ENCODE data around the gene GCNT2.
"Not testable (repeated sequence)": the region's sequence is repeated elsewhere in the genome, so short reads cannot be mapped to it uniquely, and the experiment has no call there.

Gene GCNT2

GRCh38 chr6:10660431-10661191 is 139.5 kb downstream of the GCNT2 start:
- not testable (repeated sequence) for DNase-seq (ENCODE audit: low read depth in 2 of 2)

- no peak for DNase-seq (ENCODE audit: low read depth in 2 of 2)
These were observed 141.1 kb downstream of the GCNT2 start for GRCh38 chr6:10662207-10662606.

- no peak for DNase-seq (ENCODE audit: low read depth in 2 of 2)
These were observed 141.6 kb downstream of the GCNT2 start for GRCh38 chr6:10662742-10663141.

- DNase-seq (ENCODE audit: low read depth in 2 of 2) = not testable (repeated sequence)
These were observed 144.4 kb downstream of the GCNT2 start for GRCh38 chr6:10665595-10665994.

DNA sequence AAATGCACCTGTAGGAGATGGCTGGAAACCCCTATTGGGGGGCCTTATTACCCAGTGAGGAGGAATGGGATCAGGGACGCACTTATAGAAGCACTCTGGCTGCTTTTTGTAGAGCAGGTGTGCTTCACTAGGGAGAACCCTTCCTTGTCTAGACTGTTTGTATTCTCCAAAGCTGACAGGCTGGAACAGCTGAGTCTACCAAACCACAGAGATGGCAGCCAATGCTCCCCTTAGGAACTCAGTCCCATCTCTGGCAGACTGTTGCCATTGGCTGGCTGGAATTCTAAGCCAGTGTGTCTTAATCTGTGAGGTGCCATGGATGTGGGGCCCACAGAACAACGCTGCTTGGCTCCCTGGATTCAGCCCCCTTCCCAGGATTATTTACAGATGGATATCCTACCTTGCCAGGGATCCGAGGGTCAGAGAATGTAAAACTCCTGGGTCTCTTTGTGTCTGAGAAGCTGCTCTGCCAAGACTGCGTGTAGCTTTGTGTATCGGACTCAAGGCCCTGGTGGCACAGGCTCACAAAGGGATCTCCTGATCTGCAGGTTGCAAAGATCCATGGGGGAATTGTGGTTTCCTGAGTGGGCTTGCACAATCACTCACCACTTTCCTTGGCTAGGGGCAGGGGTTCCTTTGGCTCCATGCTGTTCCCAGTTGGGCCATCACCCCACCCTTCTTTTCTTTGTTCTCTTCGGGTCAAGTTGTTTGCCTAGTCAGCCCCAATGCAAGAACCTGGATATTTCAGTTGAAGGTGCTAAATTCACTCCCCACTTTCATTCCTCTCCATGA is 147.2 kb downstream of the GCNT2 start:
- no peak for DNase-seq (ENCODE audit: low read depth in 2 of 2)

DNA sequence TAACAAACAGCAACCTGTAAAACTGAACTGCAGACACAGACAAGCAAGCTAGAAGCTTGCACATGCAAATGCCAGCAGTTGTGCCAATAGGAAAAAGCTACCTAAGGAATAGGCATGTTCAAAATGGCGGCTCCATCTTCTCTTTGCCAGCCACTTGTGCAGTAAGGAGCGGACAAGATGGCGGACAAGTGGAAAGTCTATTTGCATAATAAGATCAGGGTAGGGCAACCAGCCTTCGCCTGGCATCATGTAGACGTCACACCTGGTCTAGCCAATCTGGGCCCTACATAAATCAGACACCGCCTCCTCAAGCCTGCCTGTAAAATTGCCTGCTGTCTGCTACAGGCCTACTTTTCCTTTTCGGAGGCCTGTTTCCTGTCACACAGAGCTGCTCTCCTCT is 155.3 kb downstream of the GCNT2 start:
- no peak for DNase-seq (ENCODE audit: low read depth in 2 of 2)

- DNase-seq (ENCODE audit: low read depth in 2 of 2) = no peak
These were observed 157.3 kb downstream of the GCNT2 start for GRCh38 chr6:10678456-10678855.
